D721Med (cell line): ENCODE measurements around the gene MGLL.

Source experiments
- DNase-seq: peaks from one replicate; pipeline ENCODE4 v3.0.0; 2011; ENCODE audit warnings: low spot score; ENCODE audit not compliant: insufficient read length
- FAIRE-seq: peaks from 2 replicates; lab custom pipeline; 2011; peaks lifted over from hg19 to GRCh38; lab: Jason Lieb, UNC
- TF ChIP-seq, protein P1 (sequence below): IDR thresholded peaks from 2 replicates; pipeline ENCODE4 v1.5.1; 2012; ENCODE audit warnings: mild to moderate bottlenecking, control low read depth; ENCODE audit not compliant: insufficient read depth; ENCODE audit errors: missing control alignments

The MGLL gene

GRCh38 chr3:127700406-127700805, 121.9 kb downstream of the MGLL start:
- FAIRE-seq = no peak
- DNase-seq = no peak
- TF ChIP-seq, protein P1, sequence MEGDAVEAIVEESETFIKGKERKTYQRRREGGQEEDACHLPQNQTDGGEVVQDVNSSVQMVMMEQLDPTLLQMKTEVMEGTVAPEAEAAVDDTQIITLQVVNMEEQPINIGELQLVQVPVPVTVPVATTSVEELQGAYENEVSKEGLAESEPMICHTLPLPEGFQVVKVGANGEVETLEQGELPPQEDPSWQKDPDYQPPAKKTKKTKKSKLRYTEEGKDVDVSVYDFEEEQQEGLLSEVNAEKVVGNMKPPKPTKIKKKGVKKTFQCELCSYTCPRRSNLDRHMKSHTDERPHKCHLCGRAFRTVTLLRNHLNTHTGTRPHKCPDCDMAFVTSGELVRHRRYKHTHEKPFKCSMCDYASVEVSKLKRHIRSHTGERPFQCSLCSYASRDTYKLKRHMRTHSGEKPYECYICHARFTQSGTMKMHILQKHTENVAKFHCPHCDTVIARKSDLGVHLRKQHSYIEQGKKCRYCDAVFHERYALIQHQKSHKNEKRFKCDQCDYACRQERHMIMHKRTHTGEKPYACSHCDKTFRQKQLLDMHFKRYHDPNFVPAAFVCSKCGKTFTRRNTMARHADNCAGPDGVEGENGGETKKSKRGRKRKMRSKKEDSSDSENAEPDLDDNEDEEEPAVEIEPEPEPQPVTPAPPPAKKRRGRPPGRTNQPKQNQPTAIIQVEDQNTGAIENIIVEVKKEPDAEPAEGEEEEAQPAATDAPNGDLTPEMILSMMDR = no peak

DNA sequence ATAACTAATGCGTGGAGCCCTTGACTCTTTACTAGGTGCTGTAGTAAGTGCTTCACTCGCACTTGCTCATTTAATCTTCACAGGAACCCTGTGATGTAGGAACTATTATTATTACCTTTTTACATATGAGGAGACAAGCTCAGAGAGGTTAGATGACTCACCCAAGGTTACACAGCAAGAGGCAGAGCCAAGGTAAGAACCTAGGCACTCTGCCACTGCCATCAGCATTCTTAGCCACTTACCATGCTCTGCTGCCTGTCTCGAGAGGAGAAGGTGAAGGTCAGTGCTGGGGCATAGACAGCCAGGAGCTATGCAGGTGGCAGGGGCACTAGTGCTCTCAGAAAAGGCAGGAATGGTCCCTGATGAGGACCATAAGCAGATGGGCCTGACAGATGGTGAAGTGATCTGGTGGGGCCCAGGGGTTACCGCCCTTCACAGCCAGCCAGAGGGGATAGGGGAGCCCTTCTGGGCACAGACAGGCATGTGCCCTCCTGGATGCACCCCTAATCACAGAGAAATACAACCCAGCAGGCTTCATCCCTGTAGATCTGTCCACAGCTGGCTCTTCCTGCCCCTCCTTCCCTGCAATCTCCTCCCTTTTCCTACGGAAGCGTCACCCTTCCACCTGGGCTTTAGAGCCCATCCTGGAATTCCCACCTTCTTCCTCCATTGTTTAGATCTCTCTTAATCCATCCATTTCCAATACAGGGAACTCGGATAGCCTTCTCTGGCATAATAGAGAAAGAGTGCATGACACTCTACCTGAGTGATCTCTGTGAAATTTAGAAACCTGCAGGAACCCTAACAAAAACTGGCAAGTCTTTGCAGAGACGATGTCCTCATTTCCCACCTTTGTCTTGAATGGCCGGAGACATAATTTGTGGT, 122.7 kb downstream of the MGLL start:
- no peak for FAIRE-seq
- DNase-seq = no peak
- TF ChIP-seq, protein P1 = no peak

DNA sequence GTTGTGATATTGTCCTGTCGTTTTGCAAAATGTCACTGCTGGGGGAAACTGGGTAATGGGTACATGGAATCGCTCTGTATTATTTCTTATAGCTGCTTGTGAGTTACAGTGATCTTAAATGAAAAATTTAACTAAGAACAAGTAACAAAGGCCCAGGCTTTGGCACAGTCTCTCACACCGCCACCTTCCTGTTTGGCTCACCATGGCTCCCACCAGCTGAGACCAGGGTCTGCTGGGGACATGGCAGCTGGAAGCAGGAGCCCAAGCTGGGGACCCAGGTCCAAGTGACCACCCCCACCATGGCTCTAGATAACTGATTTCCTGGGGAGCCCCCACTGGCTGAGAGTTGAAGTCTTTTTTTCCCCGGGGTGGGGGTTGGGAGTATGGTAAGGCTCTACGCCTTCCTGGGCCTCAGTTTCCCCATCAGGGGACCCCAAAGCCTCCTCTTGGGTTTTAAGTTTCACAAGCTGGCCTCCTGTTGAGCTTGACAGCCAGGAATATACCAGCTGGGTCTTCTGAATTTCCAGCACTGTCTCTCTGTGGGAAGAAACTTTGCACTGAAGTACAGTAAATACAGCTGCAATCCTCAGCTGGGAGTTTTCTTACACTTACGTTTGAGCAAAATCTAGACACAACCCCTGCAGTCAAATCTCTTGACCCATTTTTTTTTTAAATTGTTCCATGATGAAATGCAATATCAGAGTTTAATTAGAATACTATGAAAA, 123.5 kb downstream of the MGLL start:
- no peak for FAIRE-seq
- DNase-seq = no peak
- TF ChIP-seq, protein P1 = no peak

- TF ChIP-seq, protein P1 = no peak
- no peak for DNase-seq
- no peak for FAIRE-seq
Observed at GRCh38 chr3:127698286-127698685, 124.0 kb downstream of the MGLL start.

GRCh38 chr3:127697551-127698240, 124.6 kb downstream of the MGLL start:
- TF ChIP-seq, protein P1 = no peak
- no peak for DNase-seq
- FAIRE-seq = no peak

- TF ChIP-seq, protein P1 = peak; percentile 61
- DNase-seq = no peak
- FAIRE-seq = no peak
Observed at GRCh38 chr3:127694467-127695215, 127.7 kb downstream of the MGLL start.
